ENCODE results near the gene TAF7. TPM values are rescaled to one million over a fixed set of nuclear protein-coding genes. Genes with fewer than 3 reads are reported as not detected.
"Not testable (repeated sequence)": the region's sequence is repeated elsewhere in the genome, so short reads cannot be mapped to it uniquely, and the experiment has no call there.

Gene TAF7
- total RNA-seq, 1 donor from 2014 or later: 65.0 TPM

DNA sequence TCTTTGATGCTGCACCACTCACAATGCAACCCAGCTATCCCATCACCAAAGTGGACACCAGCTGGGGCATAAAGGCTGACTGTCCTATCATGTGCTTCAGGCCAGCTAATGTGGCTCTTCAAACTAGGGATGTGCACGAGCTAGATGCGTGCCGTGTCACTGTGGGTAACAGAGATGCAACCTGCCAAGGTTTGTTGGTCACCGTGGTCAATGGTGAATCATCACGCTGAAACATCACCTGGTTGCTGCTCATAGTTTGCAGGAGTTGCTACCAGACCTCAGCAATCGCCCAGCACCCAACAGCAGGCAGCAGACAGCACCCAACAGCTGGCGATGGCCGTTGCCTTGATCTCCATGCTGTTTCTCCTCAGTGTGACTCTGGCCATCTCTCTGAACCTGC is 7.6 kb upstream of the TAF7 start:
- no peak for DNase-seq
- ATAC-seq: no peak
- no peak overlapping the region for H3K27ac ChIP-seq

DNA sequence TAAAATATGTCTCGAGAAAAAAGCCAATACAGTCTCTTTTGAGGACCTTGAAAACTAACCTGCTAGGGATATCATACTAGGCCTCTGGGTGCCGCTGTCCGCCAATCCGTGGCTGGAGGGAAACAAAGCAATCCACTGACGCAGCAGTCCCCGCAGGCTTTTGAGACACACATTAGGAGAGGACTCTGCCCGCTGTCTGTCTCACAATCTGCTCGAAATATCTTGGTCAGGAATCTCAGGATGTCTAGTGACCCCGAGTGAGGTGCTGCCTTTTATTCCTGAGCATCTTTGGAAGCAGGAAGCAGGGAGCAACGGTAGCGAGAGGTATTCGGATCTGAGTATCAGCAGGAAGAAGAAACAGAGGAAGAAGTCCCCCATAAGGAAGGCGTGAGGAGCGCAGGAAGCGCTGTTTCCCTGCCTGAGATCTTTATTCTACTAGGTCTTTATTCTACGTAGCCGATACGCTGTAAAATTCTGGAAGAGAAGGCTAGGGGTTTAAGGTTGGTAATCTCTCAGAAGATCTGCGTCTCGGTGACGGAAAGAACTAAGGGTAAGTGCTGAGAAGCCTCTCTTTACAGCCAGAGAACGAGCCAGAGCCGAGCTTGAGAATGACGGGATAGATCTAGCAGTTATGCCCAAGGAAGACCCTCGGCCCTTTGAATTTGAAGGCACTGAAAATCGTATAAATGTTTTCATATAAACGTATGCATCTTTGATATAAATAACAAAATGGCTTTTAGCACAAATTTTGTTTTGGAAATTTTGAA is 5.7 kb upstream of the TAF7 start:
- peaks cover 8% of the 10 kb centered on the region for H3K27me3 ChIP-seq (ENCODE audit: low read depth)
- H3K4me1 ChIP-seq: no peaks in the 10 kb centered on the region
- no peaks in the 10 kb centered on the region for H3K36me3 ChIP-seq
- peaks cover 38% of the 10 kb centered on the region for H3K9me3 ChIP-seq
- H3K27ac ChIP-seq: peak overlapping the region; percentile 46
- intact Hi-C loops (cut with DNase I): no loop called here
- H3K4me3 ChIP-seq: peak overlapping the region; percentile 41
- DNase-seq (peak; percentile 62), ATAC-seq (peak; percentile 70 to 91)
- TF ChIP-seq, protein P1, sequence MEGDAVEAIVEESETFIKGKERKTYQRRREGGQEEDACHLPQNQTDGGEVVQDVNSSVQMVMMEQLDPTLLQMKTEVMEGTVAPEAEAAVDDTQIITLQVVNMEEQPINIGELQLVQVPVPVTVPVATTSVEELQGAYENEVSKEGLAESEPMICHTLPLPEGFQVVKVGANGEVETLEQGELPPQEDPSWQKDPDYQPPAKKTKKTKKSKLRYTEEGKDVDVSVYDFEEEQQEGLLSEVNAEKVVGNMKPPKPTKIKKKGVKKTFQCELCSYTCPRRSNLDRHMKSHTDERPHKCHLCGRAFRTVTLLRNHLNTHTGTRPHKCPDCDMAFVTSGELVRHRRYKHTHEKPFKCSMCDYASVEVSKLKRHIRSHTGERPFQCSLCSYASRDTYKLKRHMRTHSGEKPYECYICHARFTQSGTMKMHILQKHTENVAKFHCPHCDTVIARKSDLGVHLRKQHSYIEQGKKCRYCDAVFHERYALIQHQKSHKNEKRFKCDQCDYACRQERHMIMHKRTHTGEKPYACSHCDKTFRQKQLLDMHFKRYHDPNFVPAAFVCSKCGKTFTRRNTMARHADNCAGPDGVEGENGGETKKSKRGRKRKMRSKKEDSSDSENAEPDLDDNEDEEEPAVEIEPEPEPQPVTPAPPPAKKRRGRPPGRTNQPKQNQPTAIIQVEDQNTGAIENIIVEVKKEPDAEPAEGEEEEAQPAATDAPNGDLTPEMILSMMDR (IDR thresholded peaks at IDR 0.05): peak; percentile 44

More for the DNA sequence above, 7.6 kb upstream of the TAF7 start:
- no peak overlapping the region for H3K4me3 ChIP-seq
- intact Hi-C loops (cut with DNase I): no loop called here
- TF ChIP-seq, protein P1 (IDR thresholded peaks at IDR 0.05): no peak
- H3K4me1 ChIP-seq: no peaks in the 10 kb centered on the region
- H3K36me3 ChIP-seq: no peaks in the 10 kb centered on the region
- peaks cover 15% of the 10 kb centered on the region for H3K27me3 ChIP-seq (ENCODE audit: low read depth)
- H3K9me3 ChIP-seq: peaks cover 21% of the 10 kb centered on the region

DNA sequence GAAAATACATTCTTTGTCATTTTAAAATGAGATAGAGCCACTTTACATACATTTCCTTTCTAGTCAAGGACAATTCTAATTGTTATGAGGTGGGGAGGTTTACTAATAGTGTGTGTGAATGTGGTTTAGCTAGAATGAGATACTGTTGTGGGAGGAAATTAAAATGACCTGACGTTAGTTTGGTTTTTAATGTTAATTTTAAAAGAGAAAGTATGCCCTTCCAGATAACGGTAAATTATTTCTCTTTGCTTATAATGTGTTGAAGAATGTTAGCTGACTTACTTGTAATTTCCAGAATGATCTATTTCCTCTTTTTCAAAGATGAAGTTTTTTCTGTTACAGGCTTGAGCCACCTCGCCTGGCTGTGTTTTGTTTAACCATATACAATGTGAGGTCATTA is 1.7 kb upstream of the TAF7 start:
- DNase-seq: no peak
- H3K36me3 ChIP-seq: no peaks in the 10 kb centered on the region
- H3K27ac ChIP-seq: no peak overlapping the region
- H3K4me3 ChIP-seq: no peak overlapping the region
- H3K9me3 ChIP-seq: peaks cover 52% of the 10 kb centered on the region
- intact Hi-C loops (cut with DNase I): no loop called here
- TF ChIP-seq, protein P1 (IDR thresholded peaks at IDR 0.05): no peak
- peaks cover 5% of the 10 kb centered on the region for H3K27me3 ChIP-seq (ENCODE audit: low read depth)
- no peak for ATAC-seq
- no peaks in the 10 kb centered on the region for H3K4me1 ChIP-seq

DNA sequence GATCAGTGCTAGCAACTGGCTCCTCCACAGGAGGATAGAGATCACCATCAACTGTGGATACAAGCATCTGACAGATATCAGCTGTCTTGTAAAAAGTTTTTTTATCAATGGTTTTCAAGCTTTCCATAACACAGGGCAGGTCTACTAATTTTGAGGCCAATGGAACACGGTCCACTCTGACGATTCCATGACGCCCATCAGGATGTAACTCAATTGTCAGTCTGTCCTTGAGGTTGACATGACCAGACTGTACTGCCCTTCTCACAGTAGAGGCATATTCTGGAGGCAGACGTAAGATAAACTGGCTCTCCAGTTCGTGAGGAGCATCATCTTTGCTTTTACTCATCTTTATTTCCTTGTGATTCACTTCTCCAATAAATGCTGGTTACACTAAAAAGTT is 885 bp downstream of the TAF7 start:
- DNase-seq (no peak), ATAC-seq (no peak)
- no peak overlapping the region for H3K27ac ChIP-seq
- H3K4me3 ChIP-seq: peak overlapping the region; percentile 82
- no peaks in the 10 kb centered on the region for H3K27me3 ChIP-seq (ENCODE audit: low read depth)
- H3K4me1 ChIP-seq: no peaks in the 10 kb centered on the region
- TF ChIP-seq, protein P1 (IDR thresholded peaks at IDR 0.05): no peak
- intact Hi-C loops (cut with DNase I): no loop called here
- peaks cover 73% of the 10 kb centered on the region for H3K9me3 ChIP-seq
- no peaks in the 10 kb centered on the region for H3K36me3 ChIP-seq

DNA sequence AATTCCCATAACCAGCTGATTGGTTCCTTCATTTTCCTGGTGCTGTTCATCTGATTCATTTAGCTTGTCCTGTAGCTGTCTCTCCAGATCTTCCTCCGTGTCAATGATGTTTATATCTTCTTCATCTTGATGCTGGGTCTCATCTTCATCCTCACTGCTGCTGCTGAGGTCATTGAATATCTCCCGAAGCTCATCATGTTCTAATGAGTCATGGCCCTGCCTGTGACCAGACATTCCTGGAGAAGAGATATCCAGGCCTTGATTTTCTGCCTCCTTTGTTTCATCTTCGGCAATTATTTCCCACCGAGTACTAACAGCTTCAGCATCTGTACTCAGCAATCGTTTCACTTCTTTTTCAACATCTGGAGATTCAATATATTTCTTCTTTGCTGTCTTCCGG is 1.4 kb downstream of the TAF7 start:
- Histone ChIP-seq H3K4me1 (no peaks in the 10 kb centered on the region), H3K27ac (no peak overlapping the region), H3K4me3 (peak overlapping the region; percentile 82), H3K9me3 (peaks cover 78% of the 10 kb centered on the region), H3K36me3 (no peaks in the 10 kb centered on the region), H3K27me3 (ENCODE audit: low read depth) (no peaks in the 10 kb centered on the region)
- intact Hi-C loops (cut with DNase I): no loop called here
- TF ChIP-seq, protein P1 (IDR thresholded peaks at IDR 0.05): no peak
- DNase-seq: no peak
- ATAC-seq: no peak

DNA sequence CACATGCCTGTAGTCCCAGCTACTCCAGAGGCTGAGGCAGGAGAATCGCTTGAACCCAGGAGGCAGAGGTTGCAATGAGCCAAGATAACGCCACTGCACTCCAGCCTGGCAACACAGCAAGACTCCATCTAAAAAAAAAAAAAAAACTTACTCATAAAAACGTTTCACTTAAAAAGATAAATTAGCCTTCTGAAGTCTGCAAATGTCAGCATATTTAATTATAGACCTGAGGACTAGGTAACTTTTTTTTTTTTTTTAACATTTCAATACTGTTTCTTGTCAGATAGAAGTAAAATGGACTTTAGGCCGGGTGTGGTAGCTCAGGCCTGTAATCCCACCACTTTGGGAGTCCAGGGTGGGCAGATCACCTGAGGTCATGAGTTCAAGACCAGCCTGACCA is 3.6 kb downstream of the TAF7 start:
- DNase-seq; H3K36me3 ChIP-seq; H3K27ac ChIP-seq; H3K4me1 ChIP-seq; intact Hi-C loops (cut with DNase I); H3K27me3 ChIP-seq (ENCODE audit: low read depth); ATAC-seq; H3K4me3 ChIP-seq: not testable (repeated sequence)
- H3K9me3 ChIP-seq: peaks cover 90% of the 10 kb centered on the region

All from lower lobe of right lung (tissue), 2 donors.